Measurements from ENCODE around the gene KCND2.
A peak's percentile ranks its signal among the peaks of the same experiment; 100 is the strongest.
"Not testable (repeated sequence)": the region's sequence is repeated elsewhere in the genome, so short reads cannot be mapped to it uniquely, and the experiment has no call there.

KCND2 gene

DNA sequence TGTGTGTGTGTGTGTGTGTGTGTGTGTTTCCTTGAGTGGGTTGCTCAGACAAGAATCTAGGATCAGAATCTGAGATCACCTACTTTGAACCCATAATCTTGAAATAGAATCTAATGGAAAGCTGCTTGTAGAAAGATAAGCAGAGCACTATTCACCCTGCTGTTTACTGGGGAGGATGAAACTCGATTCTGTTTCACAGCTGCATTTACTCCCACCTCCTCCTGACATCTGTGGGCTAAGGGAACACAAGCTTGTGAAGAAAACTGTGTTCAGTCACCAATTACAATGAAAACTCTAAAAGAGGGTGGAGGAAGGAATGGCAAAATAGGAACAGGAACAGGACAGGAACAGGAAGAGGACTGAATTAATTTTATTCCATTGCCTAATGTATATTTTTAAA is 315.4 kb downstream of the KCND2 start:
- DNase-seq = no peak

DNA sequence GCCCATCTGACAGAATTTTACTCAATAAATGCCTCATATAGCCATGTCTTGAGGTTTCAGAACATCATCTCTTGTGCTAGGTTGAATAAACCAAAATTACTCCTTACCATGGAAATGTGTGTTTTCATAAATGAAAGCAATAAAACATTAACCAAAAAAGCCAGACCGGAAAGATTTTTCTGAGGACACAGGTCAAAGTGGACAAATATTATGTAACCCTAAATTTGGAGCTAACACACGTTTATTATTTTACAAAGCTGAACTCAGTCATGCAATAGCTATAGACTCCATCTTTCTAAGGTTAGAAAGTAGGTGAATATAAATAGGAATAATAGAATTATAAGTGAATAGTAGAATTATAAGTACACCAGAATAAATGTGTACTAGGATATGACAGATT is 315.9 kb downstream of the KCND2 start:
- DNase-seq = no peak

DNA sequence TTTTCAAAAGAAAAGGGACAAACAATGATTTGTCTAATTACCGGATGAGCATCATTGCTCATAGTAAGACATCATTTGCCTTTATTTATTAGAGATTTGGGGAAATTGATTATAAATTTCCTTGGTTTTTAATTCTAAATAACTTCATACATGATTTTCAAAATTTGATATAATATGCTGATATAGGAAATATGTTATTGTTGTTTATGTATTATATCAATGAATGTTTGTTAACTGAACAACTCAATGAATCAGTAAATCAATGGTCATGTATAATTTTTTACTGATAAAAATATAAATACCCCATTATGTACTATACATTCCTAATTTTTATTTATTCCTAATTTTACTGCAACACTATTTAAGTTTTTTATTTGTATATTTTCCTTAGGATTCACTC is 327.6 kb downstream of the KCND2 start:
- no peak for DNase-seq

DNA sequence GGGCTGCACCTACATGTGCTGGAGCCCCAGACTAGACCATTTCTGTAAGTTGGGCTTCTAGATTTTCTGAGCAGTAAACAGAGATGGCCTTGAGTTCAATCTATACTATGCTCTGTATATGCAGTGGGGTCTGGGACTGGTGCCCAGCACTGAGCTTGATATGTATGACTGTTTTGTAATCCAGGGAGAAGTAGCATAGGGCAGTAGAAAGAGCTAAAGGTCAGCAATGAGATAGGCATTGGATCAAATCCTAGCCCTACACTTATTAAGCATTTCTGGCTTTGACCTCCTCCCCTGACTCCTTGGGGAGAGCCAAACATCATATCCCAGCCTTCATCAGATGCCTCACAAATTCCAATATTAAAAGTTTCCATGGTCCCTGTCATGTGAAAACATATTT is 330.4 kb downstream of the KCND2 start:
- no peak for DNase-seq

DNA sequence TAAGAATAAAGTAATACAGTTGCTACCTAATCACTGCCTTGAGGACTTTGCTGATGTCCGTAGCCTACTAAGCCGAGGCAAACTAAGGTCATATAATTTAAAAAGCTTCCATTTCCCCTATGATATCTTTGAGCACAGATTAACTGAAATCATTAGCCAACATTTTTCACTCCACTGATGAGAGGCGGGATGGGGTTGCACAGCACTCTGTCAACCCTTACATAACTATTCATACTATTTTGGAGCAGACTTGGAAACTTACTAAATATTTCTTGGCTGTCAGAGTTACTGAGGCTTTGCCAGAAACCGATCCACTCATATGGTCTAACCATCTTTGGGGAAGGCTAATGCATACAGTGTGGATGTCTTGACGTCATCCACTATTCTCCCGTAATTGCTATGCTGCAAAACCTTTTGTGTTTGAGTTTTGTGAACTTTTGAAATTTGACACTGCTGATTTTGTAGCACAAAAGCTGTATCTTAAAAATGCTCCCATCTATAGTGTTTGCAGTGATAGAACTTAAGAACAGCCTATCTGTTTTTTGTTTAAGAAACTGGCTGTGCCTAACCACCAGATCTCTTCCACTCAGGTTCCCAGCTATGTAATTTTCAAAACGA is 336.3 kb downstream of the KCND2 start:
- no peak for DNase-seq

DNA sequence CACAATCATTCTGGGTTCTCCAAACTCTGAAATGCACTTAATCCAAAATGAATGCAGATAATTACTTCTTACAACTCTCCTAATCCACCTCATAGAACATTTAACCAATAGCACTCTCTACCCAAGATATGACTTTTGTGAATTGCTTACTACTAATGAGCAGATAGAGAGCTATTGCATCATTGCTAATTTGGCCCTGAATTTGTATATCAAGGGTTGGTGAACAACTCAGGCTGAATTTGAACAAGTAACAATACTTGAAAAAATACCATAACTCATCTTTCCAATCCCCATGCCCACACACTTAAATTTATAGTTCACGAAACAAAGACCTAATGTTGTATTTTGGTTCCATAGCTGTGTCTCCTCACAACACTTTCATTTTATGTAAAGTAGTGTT is 339.0 kb downstream of the KCND2 start:
- no peak for DNase-seq

DNA sequence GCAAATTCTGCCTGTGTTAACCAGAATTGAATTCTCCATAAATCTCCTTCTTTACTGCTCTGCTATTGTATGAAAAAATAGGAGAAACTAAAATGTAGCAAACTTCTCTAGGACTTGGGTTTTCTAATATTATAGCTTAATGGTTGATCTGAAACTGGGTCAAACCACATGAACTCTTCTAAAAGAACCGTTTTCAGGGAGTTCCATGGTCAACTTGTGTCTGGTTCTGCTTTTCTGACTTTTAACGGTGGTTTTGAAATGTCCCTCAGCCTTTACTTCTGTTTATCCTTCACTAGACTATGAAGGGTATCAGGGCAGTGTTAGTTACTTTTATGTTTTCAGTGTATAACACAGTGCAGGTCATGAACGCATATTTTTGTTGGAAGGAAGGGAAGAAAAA is 342.7 kb downstream of the KCND2 start:
- no peak for DNase-seq

DNA sequence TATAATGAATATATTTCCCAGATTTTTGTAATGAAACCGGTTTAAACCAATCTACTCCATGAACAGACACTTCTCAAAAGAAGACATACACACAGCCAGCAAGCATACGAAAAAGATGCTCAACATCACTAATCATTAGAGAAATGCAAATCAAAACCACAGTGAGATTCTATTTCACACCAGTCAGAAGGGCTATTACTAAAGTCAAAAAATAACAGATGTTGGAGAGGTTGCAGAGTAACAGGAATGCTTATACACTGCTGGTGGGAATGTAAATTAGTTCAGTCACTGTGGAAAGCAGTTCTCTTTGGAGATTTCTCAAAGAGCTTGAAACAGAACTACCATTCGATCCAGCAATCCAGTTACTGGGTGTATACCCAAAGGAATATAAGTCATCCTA is 344.3 kb downstream of the KCND2 start:
- DNase-seq = no peak

DNA sequence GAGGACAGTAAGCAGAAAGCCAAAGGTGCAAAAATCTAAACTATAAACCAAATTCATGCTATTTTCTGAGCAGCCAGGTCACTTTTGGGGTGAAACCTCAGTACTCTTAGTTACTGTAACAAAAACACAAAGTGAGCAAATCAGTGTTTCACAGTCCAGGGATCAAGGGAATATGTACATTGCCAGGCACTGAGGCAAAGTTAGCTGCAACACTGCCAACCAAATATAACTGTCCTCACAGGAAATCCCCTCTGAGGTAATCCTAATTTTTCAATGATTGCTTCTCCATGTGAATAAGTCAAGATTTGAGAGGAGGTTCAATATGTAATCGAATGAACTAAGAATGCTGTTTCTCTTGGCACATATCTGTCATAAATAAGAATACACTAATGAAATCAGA is 355.3 kb downstream of the KCND2 start:
- no peak for DNase-seq

DNA sequence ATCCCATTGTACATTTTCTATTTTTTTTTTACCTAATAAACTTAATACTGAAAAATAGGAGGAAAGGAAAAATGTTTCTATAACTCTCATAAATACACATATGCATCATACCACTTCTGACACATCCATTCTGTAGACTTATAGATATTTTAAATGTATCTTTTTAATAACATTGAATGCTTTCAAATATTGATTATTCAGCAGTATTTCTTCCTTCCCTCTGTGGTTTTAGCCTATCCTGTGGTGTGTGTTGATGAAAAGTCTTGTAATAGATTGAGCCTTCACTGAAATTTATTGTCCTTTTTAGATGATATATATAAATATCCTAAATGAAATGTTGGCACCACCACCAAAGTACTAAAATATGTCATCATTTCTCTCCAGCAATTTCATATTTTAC is 366.9 kb downstream of the KCND2 start:
- no peak for DNase-seq

DNA sequence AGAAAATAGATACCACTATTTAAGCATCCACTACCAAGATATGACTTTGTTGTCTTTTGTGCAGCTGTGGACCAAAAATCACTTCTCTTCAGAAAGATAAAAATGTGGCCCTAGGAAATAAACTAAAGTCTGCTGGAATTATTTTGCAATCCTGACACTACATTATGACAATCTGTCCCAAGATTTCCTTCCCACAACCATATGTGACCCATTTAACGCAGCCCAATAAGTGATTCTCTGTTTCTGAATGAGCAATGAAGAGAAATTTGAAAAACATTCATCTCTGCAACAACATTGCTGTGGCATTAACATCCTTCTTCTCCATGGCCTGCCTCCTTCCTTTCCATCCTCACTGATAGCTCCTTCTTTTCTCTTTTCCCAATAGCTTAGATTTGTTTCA is 373.0 kb downstream of the KCND2 start:
- DNase-seq = peak in 1 of 14 donors; percentile 45

DNA sequence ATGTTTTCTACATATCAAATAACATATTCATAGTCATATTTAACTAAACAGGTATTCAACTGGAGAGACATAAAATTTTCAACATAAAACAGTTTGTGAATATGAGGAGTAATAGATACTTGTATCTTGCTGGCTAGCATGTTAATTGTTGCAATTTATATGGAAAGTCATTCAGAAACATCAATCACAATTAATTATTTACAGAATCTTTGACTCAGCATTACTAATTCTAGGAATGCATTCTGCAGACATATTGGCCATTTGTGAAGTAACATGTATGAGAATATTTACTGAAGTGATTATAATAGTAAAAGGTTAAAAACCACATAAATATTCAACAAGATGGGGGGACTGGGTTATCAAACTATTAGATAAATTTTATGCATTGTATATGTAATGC is 381.3 kb downstream of the KCND2 start:
- no peak for DNase-seq

DNA sequence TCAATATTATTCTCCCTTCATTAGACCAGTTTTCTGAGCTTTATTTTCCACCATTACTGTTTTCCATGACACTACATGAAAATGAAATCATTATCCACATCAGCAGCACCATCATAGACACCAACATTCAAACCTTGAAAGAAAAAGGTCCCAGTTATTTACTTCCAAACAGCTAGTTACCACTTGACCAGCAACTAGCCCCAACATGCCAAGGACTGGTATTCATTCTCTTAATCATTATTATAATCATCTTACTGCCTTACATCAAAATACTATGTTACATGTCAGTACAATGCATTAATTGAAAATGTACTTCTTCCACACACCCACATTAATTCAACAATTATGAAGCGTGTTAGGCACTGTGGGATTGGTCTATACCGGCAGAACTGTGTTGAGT is 385.5 kb downstream of the KCND2 start:
- no peak for DNase-seq

DNA sequence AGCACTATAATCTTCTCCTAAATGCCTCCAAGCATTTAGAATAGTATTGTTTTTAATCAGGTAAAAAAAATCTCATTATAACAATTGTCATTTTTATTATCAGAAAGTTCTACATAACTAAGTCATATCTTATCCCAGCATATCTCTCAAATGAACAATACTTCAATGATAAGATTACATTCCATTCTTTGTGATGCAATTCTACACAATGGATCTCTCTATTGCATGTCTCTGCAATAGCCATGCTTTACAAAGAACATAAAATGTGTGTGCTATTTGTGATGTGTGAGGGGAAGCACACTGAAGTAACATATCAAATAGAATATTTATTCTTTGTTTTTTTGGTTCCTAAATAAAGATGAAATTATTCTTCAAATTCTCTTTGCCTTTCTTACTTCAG is 389.3 kb downstream of the KCND2 start:
- no peak for DNase-seq

DNA sequence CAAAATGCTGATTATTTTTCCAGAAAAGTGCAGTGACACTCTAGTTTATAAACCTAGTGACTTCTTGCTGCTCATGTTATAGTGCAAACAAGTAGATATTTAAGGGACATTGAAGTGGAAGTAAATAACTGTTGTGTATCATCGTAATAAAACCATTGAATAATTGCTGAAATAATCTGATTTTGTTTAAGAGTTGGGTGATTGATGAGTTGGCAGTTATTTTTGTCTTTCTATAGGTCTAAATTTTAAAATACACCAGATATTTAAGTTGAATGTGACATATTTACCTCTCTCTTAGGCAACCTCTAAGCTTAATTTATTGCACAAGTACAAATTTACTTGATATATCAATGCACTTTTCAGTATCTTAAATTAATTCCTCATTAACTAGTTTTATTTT is 392.1 kb downstream of the KCND2 start:
- DNase-seq = no peak

DNA sequence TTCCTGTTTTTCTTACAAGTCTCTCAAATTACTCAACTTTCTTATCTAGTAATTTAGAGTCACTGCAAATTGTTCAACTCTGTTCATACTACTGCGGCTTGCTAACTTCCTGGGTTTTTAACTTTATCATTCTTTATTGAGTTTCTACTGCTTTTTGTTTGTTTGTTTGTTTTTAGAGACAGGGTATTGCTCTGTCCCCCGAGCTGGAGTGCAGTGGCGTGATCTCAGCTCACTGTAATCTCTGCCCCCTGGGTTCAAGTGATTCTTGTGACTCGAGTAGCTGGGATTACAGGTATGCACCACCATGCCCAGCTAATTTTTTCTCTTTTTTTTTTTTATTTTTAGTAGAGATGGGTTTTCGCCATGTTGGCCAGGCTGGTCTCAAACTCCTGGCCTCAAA is 402.1 kb downstream of the KCND2 start:
- no peak for DNase-seq

DNA sequence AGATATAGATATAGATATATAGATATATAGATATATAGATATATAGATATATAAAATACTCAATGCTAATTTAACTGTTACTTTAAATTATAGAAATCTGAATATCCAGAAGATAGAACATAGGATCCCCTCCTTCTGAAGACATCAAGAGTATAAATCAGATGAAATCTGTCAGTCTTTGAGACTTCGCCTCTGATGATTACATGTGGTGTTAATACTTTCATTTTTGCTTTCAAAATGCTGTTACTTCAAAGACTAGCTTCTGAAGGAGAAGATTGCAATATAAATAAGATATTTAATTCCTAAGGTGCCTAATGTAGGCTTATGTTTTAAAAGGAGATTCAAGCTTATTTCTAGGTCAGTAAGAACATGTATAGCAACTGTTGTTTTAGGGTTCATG is 404.6 kb downstream of the KCND2 start:
- DNase-seq = no peak

DNA sequence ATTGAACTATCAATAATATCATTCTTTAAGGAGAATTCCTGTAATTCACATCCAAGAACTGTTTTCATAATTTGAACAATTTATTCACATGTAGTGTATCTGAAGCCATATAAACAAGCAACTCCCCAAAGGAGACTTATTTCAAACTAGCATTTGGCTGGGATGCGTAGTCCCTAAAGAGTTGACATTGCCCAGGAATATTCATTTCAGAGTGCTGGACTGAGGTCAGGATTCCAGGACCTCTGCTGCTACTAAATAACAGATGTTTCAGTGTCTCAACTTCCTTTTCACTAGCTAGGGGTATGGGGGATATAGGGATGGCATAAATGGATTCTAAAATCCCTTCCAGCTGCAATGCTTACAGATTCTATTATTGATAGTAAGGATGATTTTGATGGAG is 408.0 kb downstream of the KCND2 start:
- no peak for DNase-seq

DNA sequence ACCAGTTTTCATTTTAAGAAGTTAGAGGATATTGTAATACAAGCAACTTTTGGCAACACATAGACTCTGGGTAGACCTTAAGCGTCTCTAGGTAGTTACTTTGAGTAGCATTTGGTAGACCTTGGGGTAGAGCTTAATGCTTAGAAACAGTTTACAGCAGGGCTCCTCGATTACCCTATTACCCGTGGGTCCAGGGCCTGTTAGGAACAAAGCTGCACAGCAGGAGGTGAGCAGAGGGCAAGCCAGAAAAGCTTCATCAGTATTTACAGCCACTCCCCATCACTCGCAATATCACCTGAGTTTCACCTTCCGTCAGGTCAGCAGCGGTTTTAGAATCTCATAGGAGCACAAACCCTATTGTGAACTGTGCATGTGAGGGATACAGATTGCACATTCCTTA is 411.5 kb downstream of the KCND2 start:
- DNase-seq = no peak

DNA sequence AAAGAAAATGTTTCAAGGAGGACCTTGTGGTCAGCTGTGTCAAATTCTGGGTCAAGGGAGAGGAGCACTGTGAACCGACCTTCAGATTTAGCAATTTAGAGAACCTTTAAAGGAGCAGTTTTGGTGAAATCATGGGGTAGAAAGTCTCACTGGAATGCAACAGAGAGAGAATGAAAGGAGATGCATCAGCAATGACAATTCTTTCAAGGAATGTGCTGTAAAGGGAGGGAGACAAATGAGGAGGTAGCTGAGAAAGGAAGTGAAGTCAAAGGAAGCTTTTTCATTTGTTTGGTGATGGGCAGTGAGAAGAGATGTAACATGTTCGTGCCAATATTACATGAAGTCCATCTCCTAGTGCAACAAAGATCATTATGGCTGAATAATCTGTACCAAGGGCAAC is 418.9 kb downstream of the KCND2 start:
- no peak for DNase-seq

DNA sequence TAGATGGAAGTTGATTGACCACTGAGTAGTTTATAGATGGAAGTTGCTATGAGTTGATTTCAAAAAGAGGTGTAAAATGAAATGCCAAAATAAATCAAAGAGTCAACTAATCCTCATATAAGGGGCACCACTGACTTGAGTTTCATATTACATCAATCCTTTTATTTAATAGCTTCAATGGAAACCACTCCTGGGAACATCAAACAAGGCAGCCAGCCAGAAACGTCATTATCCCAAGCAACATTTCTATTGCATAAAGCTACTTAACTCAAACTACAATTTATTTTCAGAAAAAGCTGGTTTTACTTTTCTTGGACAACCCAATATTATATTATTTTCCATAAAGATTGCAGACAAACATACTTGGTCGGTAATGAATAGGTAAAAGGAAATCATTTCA is 422.9 kb downstream of the KCND2 start:
- no peak for DNase-seq

DNA sequence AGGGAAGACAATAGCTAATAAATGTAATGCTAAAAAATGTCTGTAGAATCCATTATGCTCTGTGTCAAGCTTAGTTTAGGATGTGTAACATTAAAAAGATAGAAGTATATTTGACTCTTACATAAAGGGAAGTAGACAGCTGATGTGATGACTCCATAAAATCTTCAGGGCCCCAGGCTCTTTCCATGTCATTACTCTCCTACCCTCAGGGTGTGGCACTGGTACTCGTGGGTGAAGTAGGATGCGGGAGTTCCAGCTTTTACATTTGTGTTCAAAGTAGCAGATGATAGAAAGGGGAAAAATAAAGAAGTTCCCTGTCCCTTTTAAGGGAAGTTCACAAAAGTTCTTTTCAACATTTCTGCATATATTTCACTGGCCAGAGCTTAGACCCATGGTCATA is 427.8 kb downstream of the KCND2 start:
- DNase-seq = no peak

DNA sequence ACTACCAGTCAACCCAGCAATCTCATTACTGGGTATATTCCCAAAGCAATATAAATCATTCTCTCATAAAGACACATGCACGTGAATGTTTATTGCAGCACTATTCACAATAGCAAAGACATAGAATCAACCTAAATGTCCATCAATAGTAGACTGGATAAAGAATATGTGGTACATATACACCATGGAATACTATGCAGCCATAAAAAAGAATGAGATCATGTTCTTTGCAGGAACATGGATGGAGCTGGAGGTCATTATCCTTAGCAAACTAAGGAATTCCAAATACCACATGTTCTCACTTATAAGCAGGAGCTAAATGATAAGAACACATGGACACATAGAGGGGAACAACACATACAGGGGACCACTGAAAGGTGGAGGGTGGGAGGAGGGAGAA is 429.4 kb downstream of the KCND2 start:
- not testable (repeated sequence) for DNase-seq

DNA sequence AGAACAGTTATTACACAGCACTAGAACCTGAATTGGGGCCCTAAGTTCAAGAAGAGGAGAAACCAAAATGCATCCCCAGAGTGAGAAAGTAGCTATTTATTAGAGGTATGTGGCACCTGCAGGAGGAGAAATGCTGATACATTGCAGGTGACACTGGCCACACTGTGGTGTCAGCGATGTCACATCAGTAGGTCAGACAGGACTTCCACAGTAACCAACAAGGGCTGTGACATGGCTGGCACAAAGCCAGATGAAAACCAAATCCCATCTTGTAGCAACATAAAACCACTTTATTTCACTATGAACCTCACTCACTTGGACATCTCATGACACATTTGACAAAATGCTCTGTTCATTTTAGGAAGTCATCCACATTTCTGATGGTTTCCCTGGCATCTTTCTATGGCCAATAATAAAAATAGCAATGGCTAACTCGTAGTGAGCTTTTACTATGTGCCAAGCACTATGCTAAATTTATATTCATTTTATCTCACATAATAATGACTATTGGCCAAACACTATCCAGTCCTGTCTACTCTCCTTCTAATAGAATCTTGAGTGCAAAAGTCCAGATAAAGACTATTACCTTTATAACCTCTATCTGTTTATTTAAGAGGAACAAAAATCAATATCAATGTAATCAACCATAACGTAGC is 430.7 kb downstream of the KCND2 start:
- peak in 1 of 14 donors; percentile 56 for DNase-seq

Measured in C1 segment of cervical spinal cord (tissue), 14 donors.